ENCODE measurements around the gene SIGLEC1. TPM values are rescaled to one million over a fixed set of nuclear protein-coding genes. Genes with fewer than 3 reads are reported as not detected.

SIGLEC1 gene
- total and polyA plus RNA-seq, 2 experiments from 2014 or later = not detected

DNA sequence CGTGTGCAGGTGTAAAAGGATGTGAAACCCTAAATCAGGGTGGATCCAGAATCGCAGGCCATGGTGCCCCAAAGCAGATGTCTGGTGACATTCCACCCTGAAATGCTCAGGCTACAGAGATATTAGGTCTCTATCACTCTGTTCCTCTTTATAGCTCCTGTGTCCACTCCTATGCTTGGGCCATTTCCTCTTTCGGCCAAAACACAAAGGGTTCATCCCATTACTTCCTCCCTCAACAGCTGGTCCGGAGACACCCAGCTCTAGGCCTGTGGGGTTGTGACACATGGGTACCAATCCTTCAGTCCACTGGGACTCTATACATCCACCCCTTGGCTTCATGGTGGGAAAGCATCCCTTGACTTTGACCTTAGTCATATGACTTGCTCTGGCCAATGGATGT, 1.7 kb upstream of the SIGLEC1 start:
- no peaks in the 10 kb centered on the region for H3K9me2 ChIP-seq (ENCODE audit: insufficient read depth)
- Mint-ChIP-seq H3K36me3 (ENCODE audit: low read depth) (no peaks in the 10 kb centered on the region), H3K4me3 (no peak overlapping the region), H3K4me1 (no peaks in the 10 kb centered on the region), H3K27me3 (ENCODE audit: insufficient read depth, low read depth, poor library complexity) (peaks cover 7% of the 10 kb centered on the region), H3K9me3 (no peaks in the 10 kb centered on the region), H3K27ac (no peak overlapping the region)
- no peaks in the 10 kb centered on the region for H3K4me1 ChIP-seq (ENCODE audit: insufficient read depth)
- no peak overlapping the region for H3K4me2 ChIP-seq
- no peaks in the 10 kb centered on the region for H3K27me3 ChIP-seq (ENCODE audit: insufficient read depth)
- H3K79me2 ChIP-seq (replicated peaks; ENCODE audit: insufficient read depth) = no peaks in the 10 kb centered on the region
- no peak overlapping the region for H2AFZ ChIP-seq
- no peak overlapping the region for H3K4me3 ChIP-seq
- no peak overlapping the region for H3K27ac ChIP-seq (ENCODE audit: low read depth)
- ATAC-seq (no peak), DNase-seq (ENCODE audit: low spot score) (no peak)
- TF ChIP-seq CREB1 (CRISPR knock-in tag; IDR thresholded peaks at IDR 0.05; ENCODE audit: low read depth) = no peak
- TF ChIP-seq ZNF331 (CRISPR knock-in tag; IDR thresholded peaks at IDR 0.05; ENCODE audit: low read depth) = no peak
- TF ChIP-seq, protein P1, sequence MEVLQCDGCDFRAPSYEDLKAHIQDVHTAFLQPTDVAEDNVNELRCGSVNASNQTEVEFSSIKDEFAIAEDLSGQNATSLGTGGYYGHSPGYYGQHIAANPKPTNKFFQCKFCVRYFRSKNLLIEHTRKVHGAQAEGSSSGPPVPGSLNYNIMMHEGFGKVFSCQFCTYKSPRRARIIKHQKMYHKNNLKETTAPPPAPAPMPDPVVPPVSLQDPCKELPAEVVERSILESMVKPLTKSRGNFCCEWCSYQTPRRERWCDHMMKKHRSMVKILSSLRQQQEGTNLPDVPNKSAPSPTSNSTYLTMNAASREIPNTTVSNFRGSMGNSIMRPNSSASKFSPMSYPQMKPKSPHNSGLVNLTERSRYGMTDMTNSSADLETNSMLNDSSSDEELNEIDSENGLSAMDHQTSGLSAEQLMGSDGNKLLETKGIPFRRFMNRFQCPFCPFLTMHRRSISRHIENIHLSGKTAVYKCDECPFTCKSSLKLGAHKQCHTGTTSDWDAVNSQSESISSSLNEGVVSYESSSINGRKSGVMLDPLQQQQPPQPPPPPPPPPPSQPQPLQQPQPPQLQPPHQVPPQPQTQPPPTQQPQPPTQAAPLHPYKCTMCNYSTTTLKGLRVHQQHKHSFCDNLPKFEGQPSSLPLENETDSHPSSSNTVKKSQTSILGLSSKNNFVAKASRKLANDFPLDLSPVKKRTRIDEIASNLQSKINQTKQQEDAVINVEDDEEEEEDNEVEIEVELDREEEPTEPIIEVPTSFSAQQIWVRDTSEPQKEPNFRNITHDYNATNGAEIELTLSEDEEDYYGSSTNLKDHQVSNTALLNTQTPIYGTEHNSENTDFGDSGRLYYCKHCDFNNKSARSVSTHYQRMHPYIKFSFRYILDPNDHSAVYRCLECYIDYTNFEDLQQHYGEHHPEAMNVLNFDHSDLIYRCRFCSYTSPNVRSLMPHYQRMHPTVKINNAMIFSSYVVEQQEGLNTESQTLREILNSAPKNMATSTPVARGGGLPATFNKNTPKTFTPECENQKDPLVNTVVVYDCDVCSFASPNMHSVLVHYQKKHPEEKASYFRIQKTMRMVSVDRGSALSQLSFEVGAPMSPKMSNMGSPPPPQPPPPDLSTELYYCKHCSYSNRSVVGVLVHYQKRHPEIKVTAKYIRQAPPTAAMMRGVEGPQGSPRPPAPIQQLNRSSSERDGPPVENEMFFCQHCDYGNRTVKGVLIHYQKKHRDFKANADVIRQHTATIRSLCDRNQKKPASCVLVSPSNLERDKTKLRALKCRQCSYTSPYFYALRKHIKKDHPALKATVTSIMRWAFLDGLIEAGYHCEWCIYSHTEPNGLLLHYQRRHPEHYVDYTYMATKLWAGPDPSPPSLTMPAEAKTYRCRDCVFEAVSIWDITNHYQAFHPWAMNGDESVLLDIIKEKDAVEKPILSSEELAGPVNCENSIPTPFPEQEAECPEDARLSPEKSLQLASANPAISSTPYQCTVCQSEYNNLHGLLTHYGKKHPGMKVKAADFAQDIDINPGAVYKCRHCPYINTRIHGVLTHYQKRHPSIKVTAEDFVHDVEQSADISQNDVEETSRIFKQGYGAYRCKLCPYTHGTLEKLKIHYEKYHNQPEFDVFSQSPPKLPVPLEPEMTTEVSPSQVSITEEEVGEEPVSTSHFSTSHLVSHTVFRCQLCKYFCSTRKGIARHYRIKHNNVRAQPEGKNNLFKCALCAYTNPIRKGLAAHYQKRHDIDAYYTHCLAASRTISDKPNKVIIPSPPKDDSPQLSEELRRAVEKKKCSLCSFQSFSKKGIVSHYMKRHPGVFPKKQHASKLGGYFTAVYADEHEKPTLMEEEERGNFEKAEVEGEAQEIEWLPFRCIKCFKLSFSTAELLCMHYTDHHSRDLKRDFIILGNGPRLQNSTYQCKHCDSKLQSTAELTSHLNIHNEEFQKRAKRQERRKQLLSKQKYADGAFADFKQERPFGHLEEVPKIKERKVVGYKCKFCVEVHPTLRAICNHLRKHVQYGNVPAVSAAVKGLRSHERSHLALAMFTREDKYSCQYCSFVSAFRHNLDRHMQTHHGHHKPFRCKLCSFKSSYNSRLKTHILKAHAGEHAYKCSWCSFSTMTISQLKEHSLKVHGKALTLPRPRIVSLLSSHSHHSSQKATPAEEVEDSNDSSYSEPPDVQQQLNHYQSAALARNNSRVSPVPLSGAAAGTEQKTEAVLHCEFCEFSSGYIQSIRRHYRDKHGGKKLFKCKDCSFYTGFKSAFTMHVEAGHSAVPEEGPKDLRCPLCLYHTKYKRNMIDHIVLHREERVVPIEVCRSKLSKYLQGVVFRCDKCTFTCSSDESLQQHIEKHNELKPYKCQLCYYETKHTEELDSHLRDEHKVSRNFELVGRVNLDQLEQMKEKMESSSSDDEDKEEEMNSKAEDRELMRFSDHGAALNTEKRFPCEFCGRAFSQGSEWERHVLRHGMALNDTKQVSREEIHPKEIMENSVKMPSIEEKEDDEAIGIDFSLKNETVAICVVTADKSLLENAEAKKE (CRISPR knock-in tag; IDR thresholded peaks at IDR 0.05) = no peak
- no peak for TF ChIP-seq POLR2AphosphoS5 (IDR thresholded peaks at IDR 0.05; ENCODE audit: low read depth)
- TF ChIP-seq EZH2 (IDR thresholded peaks at IDR 0.05; ENCODE audit: low read depth, unreplicated experiment) = no peak
- TF ChIP-seq, protein P2, sequence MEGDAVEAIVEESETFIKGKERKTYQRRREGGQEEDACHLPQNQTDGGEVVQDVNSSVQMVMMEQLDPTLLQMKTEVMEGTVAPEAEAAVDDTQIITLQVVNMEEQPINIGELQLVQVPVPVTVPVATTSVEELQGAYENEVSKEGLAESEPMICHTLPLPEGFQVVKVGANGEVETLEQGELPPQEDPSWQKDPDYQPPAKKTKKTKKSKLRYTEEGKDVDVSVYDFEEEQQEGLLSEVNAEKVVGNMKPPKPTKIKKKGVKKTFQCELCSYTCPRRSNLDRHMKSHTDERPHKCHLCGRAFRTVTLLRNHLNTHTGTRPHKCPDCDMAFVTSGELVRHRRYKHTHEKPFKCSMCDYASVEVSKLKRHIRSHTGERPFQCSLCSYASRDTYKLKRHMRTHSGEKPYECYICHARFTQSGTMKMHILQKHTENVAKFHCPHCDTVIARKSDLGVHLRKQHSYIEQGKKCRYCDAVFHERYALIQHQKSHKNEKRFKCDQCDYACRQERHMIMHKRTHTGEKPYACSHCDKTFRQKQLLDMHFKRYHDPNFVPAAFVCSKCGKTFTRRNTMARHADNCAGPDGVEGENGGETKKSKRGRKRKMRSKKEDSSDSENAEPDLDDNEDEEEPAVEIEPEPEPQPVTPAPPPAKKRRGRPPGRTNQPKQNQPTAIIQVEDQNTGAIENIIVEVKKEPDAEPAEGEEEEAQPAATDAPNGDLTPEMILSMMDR (conservative IDR thresholded peaks at IDR 0.05; ENCODE audit: low read depth in 2 of 2) = no peak
- TF ChIP-seq NANOG (IDR thresholded peaks at IDR 0.05; ENCODE audit: borderline replicate concordance) = no peak
- TF ChIP-seq EZH2phosphoT487 (IDR thresholded peaks at IDR 0.05; ENCODE audit: unreplicated experiment) = no peak
- no peak for TF ChIP-seq ZNF114 (CRISPR knock-in tag; IDR thresholded peaks at IDR 0.05)
- TF ChIP-seq, protein P3, sequence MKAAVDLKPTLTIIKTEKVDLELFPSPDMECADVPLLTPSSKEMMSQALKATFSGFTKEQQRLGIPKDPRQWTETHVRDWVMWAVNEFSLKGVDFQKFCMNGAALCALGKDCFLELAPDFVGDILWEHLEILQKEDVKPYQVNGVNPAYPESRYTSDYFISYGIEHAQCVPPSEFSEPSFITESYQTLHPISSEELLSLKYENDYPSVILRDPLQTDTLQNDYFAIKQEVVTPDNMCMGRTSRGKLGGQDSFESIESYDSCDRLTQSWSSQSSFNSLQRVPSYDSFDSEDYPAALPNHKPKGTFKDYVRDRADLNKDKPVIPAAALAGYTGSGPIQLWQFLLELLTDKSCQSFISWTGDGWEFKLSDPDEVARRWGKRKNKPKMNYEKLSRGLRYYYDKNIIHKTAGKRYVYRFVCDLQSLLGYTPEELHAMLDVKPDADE (IDR thresholded peaks at IDR 0.05) = no peak
- no peak for TF ChIP-seq JUNB (IDR thresholded peaks at IDR 0.05; ENCODE audit: unreplicated experiment)
- TF ChIP-seq, protein P4, sequence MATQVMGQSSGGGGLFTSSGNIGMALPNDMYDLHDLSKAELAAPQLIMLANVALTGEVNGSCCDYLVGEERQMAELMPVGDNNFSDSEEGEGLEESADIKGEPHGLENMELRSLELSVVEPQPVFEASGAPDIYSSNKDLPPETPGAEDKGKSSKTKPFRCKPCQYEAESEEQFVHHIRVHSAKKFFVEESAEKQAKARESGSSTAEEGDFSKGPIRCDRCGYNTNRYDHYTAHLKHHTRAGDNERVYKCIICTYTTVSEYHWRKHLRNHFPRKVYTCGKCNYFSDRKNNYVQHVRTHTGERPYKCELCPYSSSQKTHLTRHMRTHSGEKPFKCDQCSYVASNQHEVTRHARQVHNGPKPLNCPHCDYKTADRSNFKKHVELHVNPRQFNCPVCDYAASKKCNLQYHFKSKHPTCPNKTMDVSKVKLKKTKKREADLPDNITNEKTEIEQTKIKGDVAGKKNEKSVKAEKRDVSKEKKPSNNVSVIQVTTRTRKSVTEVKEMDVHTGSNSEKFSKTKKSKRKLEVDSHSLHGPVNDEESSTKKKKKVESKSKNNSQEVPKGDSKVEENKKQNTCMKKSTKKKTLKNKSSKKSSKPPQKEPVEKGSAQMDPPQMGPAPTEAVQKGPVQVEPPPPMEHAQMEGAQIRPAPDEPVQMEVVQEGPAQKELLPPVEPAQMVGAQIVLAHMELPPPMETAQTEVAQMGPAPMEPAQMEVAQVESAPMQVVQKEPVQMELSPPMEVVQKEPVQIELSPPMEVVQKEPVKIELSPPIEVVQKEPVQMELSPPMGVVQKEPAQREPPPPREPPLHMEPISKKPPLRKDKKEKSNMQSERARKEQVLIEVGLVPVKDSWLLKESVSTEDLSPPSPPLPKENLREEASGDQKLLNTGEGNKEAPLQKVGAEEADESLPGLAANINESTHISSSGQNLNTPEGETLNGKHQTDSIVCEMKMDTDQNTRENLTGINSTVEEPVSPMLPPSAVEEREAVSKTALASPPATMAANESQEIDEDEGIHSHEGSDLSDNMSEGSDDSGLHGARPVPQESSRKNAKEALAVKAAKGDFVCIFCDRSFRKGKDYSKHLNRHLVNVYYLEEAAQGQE (IDR thresholded peaks at IDR 0.05; ENCODE audit: unreplicated experiment) = no peak
- no peak for TF ChIP-seq STAT1 (IDR thresholded peaks at IDR 0.05; ENCODE audit: unreplicated experiment)
- H4K20me1 ChIP-seq (replicated peaks; ENCODE audit: insufficient read depth) = no peaks in the 10 kb centered on the region
- H3K36me3 ChIP-seq (ENCODE audit: insufficient read depth) = no peaks in the 10 kb centered on the region
- no peaks in the 10 kb centered on the region for H3F3A ChIP-seq (replicated peaks; ENCODE audit: low read depth)
